Hematopoietic multipotent progenitor cell treated with erythropoietin and hydrocortisone succinate and interleukin-3 and kit ligand, for 6 days (in vitro differentiated cells): ENCODE data around the gene RIMBP3B.
"Not testable (repeated sequence)": the region's sequence is repeated elsewhere in the genome, so short reads cannot be mapped to it uniquely, and the experiment has no call there.

Source experiments
- DNase-seq: peaks from one replicate; pipeline ENCODE4 v3.0.0-alpha.2; 2015

The RIMBP3B gene

DNA sequence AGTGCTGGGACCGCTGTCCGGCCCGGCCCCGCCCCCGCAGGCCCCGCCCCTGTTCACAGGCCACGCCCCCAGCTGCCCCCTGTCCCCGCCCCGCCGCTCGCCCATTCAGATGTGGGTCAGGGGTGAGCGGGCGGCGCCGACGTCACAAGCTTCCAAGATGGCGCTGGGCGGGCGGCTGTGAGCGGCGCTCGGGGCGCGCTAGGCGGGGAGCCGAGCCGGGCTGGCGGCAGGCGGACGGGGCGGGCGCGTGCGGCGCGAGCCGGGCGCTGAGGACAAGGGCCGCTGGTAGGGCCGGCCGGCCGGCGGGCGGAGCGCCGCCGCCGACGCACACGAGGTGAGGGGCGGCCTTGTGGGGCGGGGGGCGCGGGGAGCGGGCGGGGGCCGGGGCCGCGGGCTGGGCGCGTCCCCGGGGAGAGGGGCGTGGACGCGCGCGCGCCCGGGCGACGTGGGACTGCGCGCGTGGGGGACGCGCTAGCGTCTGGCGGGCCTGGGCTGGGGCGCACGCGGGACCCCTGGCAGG, 33.7 kb downstream of the RIMBP3B start, which contains the start of gene HIC2:
TSS of gene HIC2 (plus strand) at position 145 of the 520 bp plus-strand sequence. CDS start 25,461 bp downstream, outside the sequence.
- not testable (repeated sequence) for DNase-seq

GRCh38 chr22:21417853-21418252, 34.3 kb downstream of the RIMBP3B start:
- not testable (repeated sequence) for DNase-seq

- not testable (repeated sequence) for DNase-seq
Measured at GRCh38 chr22:21418974-21419638, 35.6 kb downstream of the RIMBP3B start.

DNA sequence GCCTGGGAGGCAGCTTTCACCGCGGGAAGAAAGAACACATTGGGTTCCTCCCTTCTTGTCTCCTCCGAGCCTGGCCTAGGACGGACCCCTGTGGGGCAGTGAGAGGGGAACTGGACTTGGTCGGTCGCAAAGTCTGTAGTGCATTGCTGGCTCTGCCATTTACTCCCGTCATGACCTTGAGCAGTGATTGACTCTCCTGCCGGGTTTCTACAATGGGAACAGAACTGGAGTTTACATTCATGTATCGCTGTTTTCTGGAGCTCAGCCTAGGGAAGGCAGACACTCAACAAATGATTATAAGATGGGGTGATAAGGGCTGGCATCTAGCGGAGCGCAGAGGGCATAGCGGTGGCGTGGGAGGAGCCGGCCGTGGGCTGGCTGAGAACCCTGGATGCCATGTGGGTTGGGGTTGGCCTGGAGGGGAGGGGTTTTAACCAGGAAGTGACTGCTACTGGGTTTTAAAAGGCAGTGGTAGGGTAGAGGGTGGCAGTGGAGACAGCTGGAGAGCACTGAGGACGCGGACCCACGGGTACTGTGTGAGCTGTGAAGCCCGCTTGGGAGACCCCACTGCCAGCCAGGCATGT, 36.7 kb downstream of the RIMBP3B start:
- not testable (repeated sequence) for DNase-seq

- DNase-seq, result not testable (repeated sequence)
Measured at GRCh38 chr22:21424084-21424709, 40.6 kb downstream of the RIMBP3B start.

- DNase-seq, result not testable (repeated sequence)
Measured at GRCh38 chr22:21434378-21435233, 51.1 kb downstream of the RIMBP3B start.

DNA sequence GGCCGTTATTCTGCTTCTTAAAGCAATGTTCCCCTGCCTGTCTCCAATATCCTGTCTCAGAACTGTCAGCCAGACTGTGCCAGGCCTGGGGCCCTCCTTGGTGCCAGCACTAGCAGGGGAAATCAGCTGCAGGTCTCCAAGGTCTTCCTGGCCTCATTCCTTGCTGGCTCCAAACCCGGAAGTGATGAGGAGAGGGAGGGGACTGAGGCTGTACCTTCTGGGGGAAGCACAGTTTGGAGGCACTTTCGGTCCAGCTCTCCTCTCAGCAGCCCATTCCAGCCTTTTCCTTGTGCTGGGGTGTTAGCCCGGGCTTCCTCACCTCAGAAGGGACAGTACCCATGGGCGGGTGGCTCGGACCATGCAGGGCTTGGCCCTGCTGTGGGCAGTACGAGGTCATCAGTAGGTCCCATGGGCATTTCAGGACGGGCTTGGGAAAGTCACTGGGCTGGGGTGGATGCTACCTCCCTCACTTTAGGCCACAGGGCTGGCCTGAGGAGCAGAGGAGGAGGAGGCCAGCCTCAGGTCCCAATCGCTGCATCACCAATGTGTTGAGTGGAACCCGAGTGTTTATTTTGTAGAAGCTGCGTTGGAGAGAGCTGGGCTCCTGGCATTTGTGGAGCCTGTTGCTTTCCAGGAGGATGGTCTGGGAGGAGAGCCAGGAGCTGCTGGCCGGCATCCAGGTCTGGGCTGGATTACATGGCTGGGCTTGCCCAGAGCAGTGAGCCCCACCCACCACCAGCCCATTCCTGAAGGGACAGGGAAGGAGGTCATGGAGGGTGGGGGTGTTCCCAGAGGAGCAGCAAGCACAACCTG, 52.7 kb downstream of the RIMBP3B start:
- not testable (repeated sequence) for DNase-seq

GRCh38 chr22:21438013-21438412, 54.5 kb downstream of the RIMBP3B start:
- not testable (repeated sequence) for DNase-seq
